Mammary epithelial cell (primary cell): ENCODE data around the gene PDGFB.

Source experiments
- EZH2 ChIP-seq: IDR thresholded peaks from 2 replicates; pipeline ENCODE4 v1.6.1; 2012; ENCODE audit warnings: low read length, inconsistent platforms, borderline replicate concordance
- TF ChIP-seq, protein P1 (sequence below), 2 donors: IDR thresholded peaks in 1 of 2; conservative IDR thresholded peaks in 1 of 2; 2 replicates each; pipeline ENCODE4 v1.5.1; 2011 to 2012; ENCODE audit warnings: inconsistent platforms in 2 of 2, low read length in 2 of 2, mild to moderate bottlenecking in 2 of 2, control low read depth in 1 of 2, low read depth in 1 of 2; ENCODE audit not compliant: insufficient read depth in 1 of 2; ENCODE audit errors: extremely low read depth in 1 of 2

- TF ChIP-seq, protein P1, sequence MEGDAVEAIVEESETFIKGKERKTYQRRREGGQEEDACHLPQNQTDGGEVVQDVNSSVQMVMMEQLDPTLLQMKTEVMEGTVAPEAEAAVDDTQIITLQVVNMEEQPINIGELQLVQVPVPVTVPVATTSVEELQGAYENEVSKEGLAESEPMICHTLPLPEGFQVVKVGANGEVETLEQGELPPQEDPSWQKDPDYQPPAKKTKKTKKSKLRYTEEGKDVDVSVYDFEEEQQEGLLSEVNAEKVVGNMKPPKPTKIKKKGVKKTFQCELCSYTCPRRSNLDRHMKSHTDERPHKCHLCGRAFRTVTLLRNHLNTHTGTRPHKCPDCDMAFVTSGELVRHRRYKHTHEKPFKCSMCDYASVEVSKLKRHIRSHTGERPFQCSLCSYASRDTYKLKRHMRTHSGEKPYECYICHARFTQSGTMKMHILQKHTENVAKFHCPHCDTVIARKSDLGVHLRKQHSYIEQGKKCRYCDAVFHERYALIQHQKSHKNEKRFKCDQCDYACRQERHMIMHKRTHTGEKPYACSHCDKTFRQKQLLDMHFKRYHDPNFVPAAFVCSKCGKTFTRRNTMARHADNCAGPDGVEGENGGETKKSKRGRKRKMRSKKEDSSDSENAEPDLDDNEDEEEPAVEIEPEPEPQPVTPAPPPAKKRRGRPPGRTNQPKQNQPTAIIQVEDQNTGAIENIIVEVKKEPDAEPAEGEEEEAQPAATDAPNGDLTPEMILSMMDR (conservative IDR thresholded peaks at IDR 0.05 in 1 of 2, IDR thresholded peaks at IDR 0.05 in 1 of 2; ENCODE audit: extremely low read depth in 1 of 2, insufficient read depth in 1 of 2, low read depth in 1 of 2, low read length in 2 of 2), result no peak
- no peak for TF ChIP-seq EZH2
Measured at GRCh38 chr22:39220450-39220849, 24.3 kb downstream of the PDGFB start.
